ENCODE results near the gene PLA2R1.
"Not testable (repeated sequence)": the region's sequence is repeated elsewhere in the genome, so short reads cannot be mapped to it uniquely, and the experiment has no call there.

PLA2R1 gene

GRCh38 chr2:160063271-160063670, 856 bp upstream of the PLA2R1 start:
- no peak for DNase-seq

GRCh38 chr2:160061944-160062291, 497 bp downstream of the PLA2R1 start:
- DNase-seq = no peak

GRCh38 chr2:160061533-160061932, 882 bp downstream of the PLA2R1 start:
- no peak for DNase-seq

- no peak for DNase-seq
Measured at GRCh38 chr2:160060297-160060696, 2.1 kb downstream of the PLA2R1 start.

GRCh38 chr2:160057356-160057755, 5.1 kb downstream of the PLA2R1 start:
- no peak for DNase-seq

GRCh38 chr2:160055726-160056108, 6.7 kb downstream of the PLA2R1 start:
- no peak for DNase-seq

- DNase-seq = no peak
Measured at GRCh38 chr2:160054984-160055725, 7.3 kb downstream of the PLA2R1 start.

- no peak for DNase-seq
Measured at GRCh38 chr2:160053946-160054345, 8.5 kb downstream of the PLA2R1 start.

- no peak for DNase-seq
Measured at GRCh38 chr2:160052531-160052930, 9.9 kb downstream of the PLA2R1 start.

- DNase-seq = no peak
Measured at GRCh38 chr2:160051371-160051800, 11.0 kb downstream of the PLA2R1 start.

- no peak for DNase-seq
Measured at GRCh38 chr2:160050147-160050546, 12.3 kb downstream of the PLA2R1 start.

- no peak for DNase-seq
Measured at GRCh38 chr2:160045703-160046210, 16.7 kb downstream of the PLA2R1 start.

- DNase-seq = no peak
Measured at GRCh38 chr2:160044728-160045127, 17.7 kb downstream of the PLA2R1 start.

- DNase-seq = no peak
Measured at GRCh38 chr2:160043265-160043664, 19.1 kb downstream of the PLA2R1 start.

- no peak for DNase-seq
Measured at GRCh38 chr2:160042054-160042453, 20.4 kb downstream of the PLA2R1 start.

GRCh38 chr2:160041091-160041490, 21.3 kb downstream of the PLA2R1 start:
- no peak for DNase-seq

GRCh38 chr2:160039166-160039903, 23.1 kb downstream of the PLA2R1 start:
- peak; percentile 32 for DNase-seq

GRCh38 chr2:160038662-160039061, 23.8 kb downstream of the PLA2R1 start:
- not testable (repeated sequence) for DNase-seq

GRCh38 chr2:160036736-160037135, 25.7 kb downstream of the PLA2R1 start:
- no peak for DNase-seq

GRCh38 chr2:160035125-160035524, 27.3 kb downstream of the PLA2R1 start:
- DNase-seq = no peak

GRCh38 chr2:160034396-160034795, 28.0 kb downstream of the PLA2R1 start:
- no peak for DNase-seq

- no peak for DNase-seq
Measured at GRCh38 chr2:160033732-160034392, 28.6 kb downstream of the PLA2R1 start.

- no peak for DNase-seq
Measured at GRCh38 chr2:160029270-160029628, 33.2 kb downstream of the PLA2R1 start.
